MM.1S (cell line): ENCODE data around the gene CHST6.
A peak's percentile ranks its signal among the peaks of the same experiment; 100 is the strongest.

ENCODE experiments used
- DNase-seq: peaks from one replicate; pipeline ENCODE4 v3.0.0-alpha.2; 2015
- H2AFZ ChIP-seq: fragments of 300-600 bp; sonication (generic); 2 replicates; pipeline ENCODE4 v1.6.0; 2016; ENCODE audit warnings: antibody characterized with exemption, low read length
- H3F3A ChIP-seq: fragments of 300-600 bp; sonication (generic); 2 replicates; pipeline ENCODE4 v1.6.1; 2016; ENCODE audit warnings: mild to moderate bottlenecking, antibody characterized with exemption, low read length, moderate library complexity, mixed read lengths; ENCODE audit not compliant: insufficient read depth
- H3K27ac ChIP-seq: fragments of 300-600 bp; sonication (generic); 2 replicates; pipeline ENCODE4 v1.5.1; 2016; ENCODE audit warnings: mild to moderate bottlenecking, low read length
- H3K27me3 ChIP-seq: fragments of 300-600 bp; sonication (generic); replicated peaks from 2 replicates; pipeline ENCODE4 v1.6.0; 2016; ENCODE audit warnings: low read length; ENCODE audit not compliant: insufficient read depth
- H3K36me3 ChIP-seq: fragments of 300-600 bp; sonication (generic); replicated peaks from 2 replicates; pipeline ENCODE4 v1.6.1; 2016; ENCODE audit warnings: mild to moderate bottlenecking, low read length, mixed read lengths; ENCODE audit not compliant: insufficient read depth
- H3K4me1 ChIP-seq: fragments of 300-600 bp; sonication (generic); 2 replicates; pipeline ENCODE4 v1.6.1; 2016; ENCODE audit warnings: low read length, mixed read lengths
- H3K4me2 ChIP-seq: fragments of 300-600 bp; sonication (generic); 2 replicates; pipeline ENCODE4 v1.6.0; 2016; ENCODE audit warnings: low read depth, low read length
- H3K4me3 ChIP-seq: fragments of 300-600 bp; sonication (generic); 2 replicates; pipeline ENCODE4 v1.5.1; 2016; ENCODE audit warnings: low read length, mixed read lengths
- H3K79me2 ChIP-seq: fragments of 300-600 bp; sonication (generic); 2 replicates; pipeline ENCODE4 v1.6.1; 2016; ENCODE audit warnings: mixed run types, low read length, mixed read lengths
- H3K9ac ChIP-seq: fragments of 300-600 bp; sonication (generic); 2 replicates; pipeline ENCODE4 v1.6.1; 2016; ENCODE audit warnings: low read length, mixed read lengths
- H3K9me2 ChIP-seq: fragments of 300-600 bp; sonication (generic); replicated peaks from 2 replicates; pipeline ENCODE4 v1.6.1; 2016; ENCODE audit warnings: mild to moderate bottlenecking, low read length, mixed read lengths; ENCODE audit not compliant: insufficient read depth
- H3K9me3 ChIP-seq: fragments of 300-600 bp; sonication (generic); replicated peaks from 2 replicates; pipeline ENCODE4 v1.6.1; 2016; ENCODE audit warnings: mild to moderate bottlenecking, low read length, mixed read lengths; ENCODE audit not compliant: insufficient read depth
- H4K20me1 ChIP-seq: fragments of 300-600 bp; sonication (generic); 2 replicates; pipeline ENCODE4 v1.6.1; 2016; ENCODE audit warnings: mild to moderate bottlenecking, low read length, moderate library complexity, mixed read lengths; ENCODE audit not compliant: insufficient read depth
- CTCF ChIP-seq: fragments of 300-600 bp; sonication (generic); IDR thresholded peaks from 2 replicates; pipeline ENCODE4 v1.5.1; 2016; ENCODE audit warnings: antibody characterized with exemption, low read length, mixed read lengths
- EZH2 ChIP-seq: fragments of 300-600 bp; sonication (generic); optimal IDR thresholded peaks from 2 replicates; pipeline ENCODE3; 2017; ENCODE audit warnings: low read depth, mild to moderate bottlenecking, antibody characterized with exemption, low read length, mixed read lengths
- EZH2phosphoT487 ChIP-seq: fragments of 300-600 bp; sonication (generic); IDR thresholded peaks from 2 replicates; pipeline ENCODE4 v1.6.1; 2018; ENCODE audit warnings: antibody characterized with exemption, low read length

The CHST6 gene

GRCh38 chr16:75475420-75475847 is 19.8 kb downstream of the CHST6 start:
- no peak for DNase-seq
- no peak overlapping the region for H3K9ac ChIP-seq
- no peaks in the 10 kb centered on the region for H3K9me2 ChIP-seq
- no peaks in the 10 kb centered on the region for H3F3A ChIP-seq
- no peak overlapping the region for H3K4me3 ChIP-seq
- H3K27ac ChIP-seq = no peak overlapping the region
- no peaks in the 10 kb centered on the region for H4K20me1 ChIP-seq
- no peak overlapping the region for H2AFZ ChIP-seq
- no peak overlapping the region for H3K4me2 ChIP-seq
- no peaks in the 10 kb centered on the region for H3K79me2 ChIP-seq
- H3K9me3 ChIP-seq = no peaks in the 10 kb centered on the region
- TF ChIP-seq CTCF (no peak), EZH2phosphoT487 (no peak), EZH2 (no peak)
- H3K27me3 ChIP-seq = no peaks in the 10 kb centered on the region
- H3K36me3 ChIP-seq = no peaks in the 10 kb centered on the region
- no peaks in the 10 kb centered on the region for H3K4me1 ChIP-seq

GRCh38 chr16:75472908-75473877 is 22.0 kb downstream of the CHST6 start:
- TF ChIP-seq EZH2 (no peak), CTCF (no peak), EZH2phosphoT487 (no peak)
- no peaks in the 10 kb centered on the region for H3K9me2 ChIP-seq
- no peak overlapping the region for H2AFZ ChIP-seq
- no peaks in the 10 kb centered on the region for H3K9me3 ChIP-seq
- no peak overlapping the region for H3K9ac ChIP-seq
- no peaks in the 10 kb centered on the region for H3K4me1 ChIP-seq
- H4K20me1 ChIP-seq = no peaks in the 10 kb centered on the region
- no peak overlapping the region for H3K4me3 ChIP-seq
- no peaks in the 10 kb centered on the region for H3K36me3 ChIP-seq
- H3K79me2 ChIP-seq = no peaks in the 10 kb centered on the region
- H3K27me3 ChIP-seq = no peaks in the 10 kb centered on the region
- no peak overlapping the region for H3K4me2 ChIP-seq
- H3K27ac ChIP-seq = no peak overlapping the region
- no peak for DNase-seq
- no peaks in the 10 kb centered on the region for H3F3A ChIP-seq

- peak; percentile 14 for DNase-seq
- Histone ChIP-seq H3F3A (no peaks in the 10 kb centered on the region), H3K9me2 (no peaks in the 10 kb centered on the region), H3K4me2 (no peak overlapping the region), H3K27me3 (no peaks in the 10 kb centered on the region), H2AFZ (no peak overlapping the region), H3K79me2 (no peaks in the 10 kb centered on the region), H3K36me3 (no peaks in the 10 kb centered on the region), H4K20me1 (no peaks in the 10 kb centered on the region), H3K4me1 (no peaks in the 10 kb centered on the region), H3K9ac (no peak overlapping the region), H3K27ac (no peak overlapping the region), H3K4me3 (no peak overlapping the region), H3K9me3 (no peaks in the 10 kb centered on the region)
- TF ChIP-seq EZH2 (no peak), CTCF (peak; percentile 54)
Observed at GRCh38 chr16:75471723-75472633, 23.3 kb downstream of the CHST6 start.
